ENCODE results near the gene PRRT4. TPM values are rescaled to one million over a fixed set of nuclear protein-coding genes. Genes with fewer than 3 reads are reported as not detected.

The PRRT4 gene
- total and polyA plus RNA-seq, 2 of the 4 experiments (the other 2 are of a cell fraction): not detected

DNA sequence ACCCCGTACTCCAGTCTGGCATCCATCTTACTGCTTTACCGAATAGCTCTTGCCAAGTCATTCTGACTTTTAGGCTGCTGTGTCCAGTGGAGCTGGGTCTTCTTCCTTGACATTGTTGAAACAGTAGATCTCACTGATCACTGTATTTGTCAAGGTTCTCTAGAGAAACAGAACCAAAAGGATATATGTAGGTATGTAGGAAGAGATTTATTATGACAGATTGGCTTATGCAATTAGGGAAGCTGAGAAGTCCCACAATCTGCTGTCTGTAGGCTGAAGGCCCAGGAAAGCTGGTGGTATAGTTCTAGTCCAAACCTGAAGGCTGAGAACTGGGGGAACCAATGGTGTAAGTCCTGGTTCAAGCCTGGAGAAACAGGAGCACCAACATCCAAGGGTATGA lies 12.1 kb upstream of the PRRT4 start:
- H2AFZ ChIP-seq (replicated peaks; ENCODE audit: low read length, poor library complexity): no peak overlapping the region
- H3K9me3 ChIP-seq (ENCODE audit: control insufficient read depth, insufficient read depth, low read length): peaks cover 4% of the 10 kb centered on the region; the same call in 1 of the 2 replicates
- no peaks in the 10 kb centered on the region for H3K79me1 ChIP-seq (ENCODE audit: low read depth in 1 of 2, low read length in 2 of 2)
- no peak overlapping the region for H2AK5ac ChIP-seq (ENCODE audit: low read depth, low read length)
- ChIA-PET POLR2A (ENCODE audit: unreplicated experiment) (no interaction called here), CTCF (interaction anchor here (0.8 to 1.7 kb wide), 2 partner anchors 14 to 27 kb away, joined by 3 to 5 read pairs; no protein-coding TSS in a partner anchor)
- BruUV-seq (replicated peaks): no TSS peak
- H3K56ac ChIP-seq (ENCODE audit: extremely low read depth, insufficient read depth, low read length): no peak overlapping the region
- DNase-seq (no peak), ATAC-seq (ENCODE audit: low read depth) (no peak)
- H4K20me1 ChIP-seq (ENCODE audit: insufficient read depth, low read length): no peaks in the 10 kb centered on the region
- H3K27me3 ChIP-seq (ENCODE audit: control insufficient read depth, insufficient read depth, low read length): peaks cover 23% of the 10 kb centered on the region
- in situ Hi-C loops (cut with MboI; ENCODE audit: low sequenced_read_pairs) (no loop called here), intact Hi-C loops (cut with micrococcal nuclease) (no loop called here), dilution Hi-C loops (cut with HindIII; ENCODE audit: low sequenced_read_pairs, unreplicated experiment) (no loop called here)
- no peak overlapping the region for H4K91ac ChIP-seq (ENCODE audit: insufficient read depth, low read depth, low read length)
- WGBS, 2 experiments (ENCODE audit: extremely low coverage in 2 of 2, insufficient read length in 1 of 2): no CpG with 5 or more reads among the region's 2 CpGs
- H3K23ac ChIP-seq (ENCODE audit: low read depth, low read length): no peak overlapping the region
- H2BK20ac ChIP-seq (ENCODE audit: low read depth, low read length): no peak overlapping the region
- H3K27ac ChIP-seq (ENCODE audit: insufficient read depth, low read length): no peak overlapping the region
- H3K14ac ChIP-seq (replicated peaks; ENCODE audit: low read depth, low read length): no peak overlapping the region
- H2BK120ac ChIP-seq (ENCODE audit: low read depth, low read length): no peak overlapping the region
- no peak overlapping the region for H4K5ac ChIP-seq (ENCODE audit: low read depth, low read length)
- no peak overlapping the region for H3K4ac ChIP-seq (ENCODE audit: low read depth, low read length)
- no peak overlapping the region for H3K4me2 ChIP-seq (ENCODE audit: low read depth, low read length)
- no peak overlapping the region for H3K18ac ChIP-seq (ENCODE audit: low read depth, low read length)
- no peaks in the 10 kb centered on the region for H3K9me1 ChIP-seq (ENCODE audit: insufficient read depth, low read length)
- TF ChIP-seq RCOR1 (IDR thresholded peaks at IDR 0.05; ENCODE audit: insufficient replicate concordance, low read length) (no peak), CHD1 (IDR thresholded peaks at IDR 0.05; ENCODE audit: low read depth, low read length) (no peak), POLR2A (IDR thresholded peaks at IDR 0.05; ENCODE audit: low read depth, low read length) (no peak), FOS (IDR thresholded peaks at IDR 0.05; ENCODE audit: low read depth, low read length) (no peak), MXI1 (IDR thresholded peaks at IDR 0.05; ENCODE audit: borderline replicate concordance, low read depth, low read length) (no peak), RFX5 (IDR thresholded peaks at IDR 0.05; ENCODE audit: low read depth, low read length) (no peak), MAFK (IDR thresholded peaks at IDR 0.05; ENCODE audit: low read depth, low read length) (no peak), SMC3 (IDR thresholded peaks at IDR 0.05; ENCODE audit: low read depth, low read length) (no peak), MAZ (IDR thresholded peaks at IDR 0.05; ENCODE audit: borderline replicate concordance, low read depth, low read length) (no peak), RAD21 (IDR thresholded peaks at IDR 0.05; ENCODE audit: low read length) (no peak), BHLHE40 (IDR thresholded peaks at IDR 0.05; ENCODE audit: low read depth, low read length) (no peak), NFE2L2 (IDR thresholded peaks at IDR 0.05; ENCODE audit: low read depth, low read length) (no peak), CEBPB (IDR thresholded peaks at IDR 0.05; ENCODE audit: low read depth, low read length) (no peak)
- TF ChIP-seq, protein P1, sequence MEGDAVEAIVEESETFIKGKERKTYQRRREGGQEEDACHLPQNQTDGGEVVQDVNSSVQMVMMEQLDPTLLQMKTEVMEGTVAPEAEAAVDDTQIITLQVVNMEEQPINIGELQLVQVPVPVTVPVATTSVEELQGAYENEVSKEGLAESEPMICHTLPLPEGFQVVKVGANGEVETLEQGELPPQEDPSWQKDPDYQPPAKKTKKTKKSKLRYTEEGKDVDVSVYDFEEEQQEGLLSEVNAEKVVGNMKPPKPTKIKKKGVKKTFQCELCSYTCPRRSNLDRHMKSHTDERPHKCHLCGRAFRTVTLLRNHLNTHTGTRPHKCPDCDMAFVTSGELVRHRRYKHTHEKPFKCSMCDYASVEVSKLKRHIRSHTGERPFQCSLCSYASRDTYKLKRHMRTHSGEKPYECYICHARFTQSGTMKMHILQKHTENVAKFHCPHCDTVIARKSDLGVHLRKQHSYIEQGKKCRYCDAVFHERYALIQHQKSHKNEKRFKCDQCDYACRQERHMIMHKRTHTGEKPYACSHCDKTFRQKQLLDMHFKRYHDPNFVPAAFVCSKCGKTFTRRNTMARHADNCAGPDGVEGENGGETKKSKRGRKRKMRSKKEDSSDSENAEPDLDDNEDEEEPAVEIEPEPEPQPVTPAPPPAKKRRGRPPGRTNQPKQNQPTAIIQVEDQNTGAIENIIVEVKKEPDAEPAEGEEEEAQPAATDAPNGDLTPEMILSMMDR (conservative IDR thresholded peaks at IDR 0.05; ENCODE audit: low read depth, low read length): no peak
- TF ChIP-seq, protein P2, sequence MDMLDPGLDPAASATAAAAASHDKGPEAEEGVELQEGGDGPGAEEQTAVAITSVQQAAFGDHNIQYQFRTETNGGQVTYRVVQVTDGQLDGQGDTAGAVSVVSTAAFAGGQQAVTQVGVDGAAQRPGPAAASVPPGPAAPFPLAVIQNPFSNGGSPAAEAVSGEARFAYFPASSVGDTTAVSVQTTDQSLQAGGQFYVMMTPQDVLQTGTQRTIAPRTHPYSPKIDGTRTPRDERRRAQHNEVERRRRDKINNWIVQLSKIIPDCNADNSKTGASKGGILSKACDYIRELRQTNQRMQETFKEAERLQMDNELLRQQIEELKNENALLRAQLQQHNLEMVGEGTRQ (IDR thresholded peaks at IDR 0.05; ENCODE audit: low read depth, low read length): no peak
- H4K8ac ChIP-seq (ENCODE audit: low read depth in 2 of 2, low read length in 2 of 2): no peak overlapping the region
- H3K4me1 ChIP-seq (ENCODE audit: control insufficient read depth, insufficient read depth, low read length): no peaks in the 10 kb centered on the region
- no peaks in the 10 kb centered on the region for H3K36me3 ChIP-seq (ENCODE audit: control insufficient read depth, insufficient read depth, low read length)
- no peak overlapping the region for H2AK9ac ChIP-seq (replicated peaks; ENCODE audit: low read depth, low read length, poor library complexity)
- no peak overlapping the region for H2BK5ac ChIP-seq (ENCODE audit: low read depth, low read length, poor library complexity, severe bottlenecking)
- H2BK15ac ChIP-seq (ENCODE audit: low read depth, low read length): no peak overlapping the region
- no peak overlapping the region for H3K4me3 ChIP-seq (ENCODE audit: insufficient read depth, low read depth, low read length)
- no peak overlapping the region for H3K9ac ChIP-seq (ENCODE audit: low read depth, low read length)

All from IMR-90 (cell line).